Osteocyte (in vitro differentiated cells): ENCODE results near the gene STARD13. TPM values are rescaled to one million over a fixed set of nuclear protein-coding genes. Genes with fewer than 3 reads are reported as not detected.
A peak's percentile ranks its signal among the peaks of the same experiment; 100 is the strongest.

Experiments used
- DNase-seq: peaks from one replicate; pipeline ENCODE4 v3.0.0; 2021; ENCODE audit warnings: mixed read lengths; ENCODE audit not compliant: unreplicated experiment; ENCODE audit errors: extremely low spot score
- H3K27ac Mint-ChIP-seq: one replicate; pipeline ENCODE4 v1.8.0; 2021; ENCODE audit warnings: mild to moderate bottlenecking, mixed read lengths; ENCODE audit not compliant: unreplicated experiment
- H3K27me3 Mint-ChIP-seq: one replicate; pipeline ENCODE4 v1.8.0; 2021; ENCODE audit warnings: mixed read lengths; ENCODE audit not compliant: unreplicated experiment
- H3K36me3 Mint-ChIP-seq: one replicate; pipeline ENCODE4 v1.8.0; 2021; ENCODE audit warnings: mixed read lengths; ENCODE audit not compliant: unreplicated experiment
- H3K4me1 Mint-ChIP-seq: one replicate; pipeline ENCODE4 v1.8.0; 2021; ENCODE audit warnings: mixed read lengths; ENCODE audit not compliant: unreplicated experiment
- H3K4me3 Mint-ChIP-seq: one replicate; pipeline ENCODE4 v1.8.0; 2021; ENCODE audit warnings: mild to moderate bottlenecking, moderate library complexity, mixed read lengths; ENCODE audit not compliant: unreplicated experiment
- H3K9me3 Mint-ChIP-seq: one replicate; pipeline ENCODE4 v1.8.0; 2021; ENCODE audit warnings: mixed read lengths; ENCODE audit not compliant: unreplicated experiment
- CTCF ChIP-seq: fragments of 200-600 bp; sonication (generic); IDR thresholded peaks from 2 replicates; pipeline ENCODE4 v1.5.0; 2021; ENCODE audit warnings: antibody characterized with exemption, mild to moderate bottlenecking, moderate library complexity
- total RNA-seq: library from RNA; stranded (reverse); gene quantifications from 2 replicates; pipeline ENCODE4 v1.2.1, GENCODE V29; 2021

STARD13 gene
- total RNA-seq, 1 donor from 2014 or later, result 72.0 TPM

DNA sequence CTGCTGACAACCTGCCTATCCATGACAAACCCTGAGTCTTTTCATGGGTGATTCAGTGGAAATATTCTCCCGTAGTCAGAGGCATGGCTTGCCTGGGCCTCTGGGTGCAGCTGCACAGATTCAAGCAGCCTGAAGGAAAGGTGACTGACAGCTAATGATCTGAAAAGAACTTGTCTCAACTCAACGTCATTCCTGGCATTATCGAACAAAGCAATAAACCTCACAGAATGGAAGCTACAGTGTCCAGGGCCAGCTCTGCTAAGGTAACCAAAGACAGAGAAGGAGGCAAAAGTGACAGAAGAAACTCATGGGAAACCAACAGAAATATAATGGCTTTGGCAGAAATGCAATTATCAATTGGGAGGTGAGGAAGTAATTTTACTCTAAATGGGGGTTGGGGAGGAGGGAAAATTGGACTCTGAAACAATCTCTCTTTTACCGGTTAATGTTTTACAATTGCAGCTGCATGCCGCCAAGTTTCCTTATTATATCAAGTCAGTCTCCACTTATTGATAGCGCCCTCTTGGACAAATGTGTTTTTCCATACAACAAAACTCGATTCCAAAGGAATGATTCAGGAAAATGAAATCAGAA is 12.9 kb downstream of the STARD13 start:
- Mint-ChIP-seq H3K36me3 (peaks cover 45% of the 10 kb centered on the region), H3K4me3 (no peak overlapping the region), H3K27me3 (no peaks in the 10 kb centered on the region), H3K9me3 (peaks cover 3% of the 10 kb centered on the region), H3K4me1 (peaks cover 90% of the 10 kb centered on the region), H3K27ac (peak overlapping the region; percentile 74)
- no peak for DNase-seq
- no peak for TF ChIP-seq CTCF

- TF ChIP-seq CTCF, result no peak
- Mint-ChIP-seq H3K4me3 (peak overlapping the region; percentile 8), H3K36me3 (peaks cover 44% of the 10 kb centered on the region), H3K9me3 (peaks cover 3% of the 10 kb centered on the region), H3K4me1 (peaks cover 90% of the 10 kb centered on the region), H3K27me3 (no peaks in the 10 kb centered on the region), H3K27ac (peak overlapping the region; percentile 89)
- no peak for DNase-seq
Observed at GRCh38 chr13:33271759-33272158, 13.8 kb downstream of the STARD13 start.

- no peak for TF ChIP-seq CTCF
- Mint-ChIP-seq H3K9me3 (peaks cover 3% of the 10 kb centered on the region), H3K36me3 (peaks cover 41% of the 10 kb centered on the region), H3K4me1 (peaks cover 90% of the 10 kb centered on the region), H3K4me3 (no peak overlapping the region), H3K27ac (peak overlapping the region; percentile 89), H3K27me3 (no peaks in the 10 kb centered on the region)
- DNase-seq, result no peak
Observed at GRCh38 chr13:33270895-33271538, 14.5 kb downstream of the STARD13 start.

- TF ChIP-seq CTCF, result no peak
- H3K27ac Mint-ChIP-seq, result peak overlapping the region; percentile 3
- no peak for DNase-seq
- no peak overlapping the region for H3K4me3 Mint-ChIP-seq
- peaks cover 29% of the 10 kb centered on the region for H3K36me3 Mint-ChIP-seq
- no peaks in the 10 kb centered on the region for H3K9me3 Mint-ChIP-seq
- H3K4me1 Mint-ChIP-seq, result peaks cover 91% of the 10 kb centered on the region
- H3K27me3 Mint-ChIP-seq, result no peaks in the 10 kb centered on the region
Observed at GRCh38 chr13:33265607-33266006, 19.9 kb downstream of the STARD13 start.

- no peak for TF ChIP-seq CTCF
- peak overlapping the region; percentile 66 for H3K27ac Mint-ChIP-seq
- no peak overlapping the region for H3K4me3 Mint-ChIP-seq
- H3K4me1 Mint-ChIP-seq, result peaks cover 90% of the 10 kb centered on the region
- H3K36me3 Mint-ChIP-seq, result peaks cover 28% of the 10 kb centered on the region
- DNase-seq, result no peak
- H3K9me3 Mint-ChIP-seq, result no peaks in the 10 kb centered on the region
- no peaks in the 10 kb centered on the region for H3K27me3 Mint-ChIP-seq
Observed at GRCh38 chr13:33265133-33265532, 20.4 kb downstream of the STARD13 start.
